Neural cell (in vitro differentiated cells): ENCODE measurements around the gene DRICH1. TPM values are rescaled to one million over a fixed set of nuclear protein-coding genes. Genes with fewer than 3 reads are reported as not detected.

ENCODE experiments used
- H2AFZ ChIP-seq: fragments of 200-600, 300-800 bp; sonication (generic), shearing (Covaris generic); 2 replicates; pipeline ENCODE4 v1.6.0; 2014; ENCODE audit warnings: low read depth, mild to moderate bottlenecking, antibody characterized with exemption, low read length, moderate library complexity
- H3F3A ChIP-seq: fragments of 200-600 bp; shearing (Covaris generic); 2 replicates; pipeline ENCODE4 v1.6.1; 2016; ENCODE audit warnings: mild to moderate bottlenecking, moderate library complexity, mixed read lengths, antibody characterized with exemption, low read length; ENCODE audit not compliant: insufficient read depth, poor library complexity, severe bottlenecking
- H3K27ac ChIP-seq: fragments of 200-600, 300-800 bp; sonication (generic), shearing (Covaris generic); 2 replicates; pipeline ENCODE4 v1.5.1; 2014; ENCODE audit warnings: mild to moderate bottlenecking, low read length, moderate library complexity
- H3K27me3 ChIP-seq: fragments of 300-800, 200-600 bp; sonication (generic), shearing (Covaris generic); 2 replicates; pipeline ENCODE4 v1.6.0; 2014; ENCODE audit warnings: mild to moderate bottlenecking, low read depth, low read length, moderate library complexity; ENCODE audit not compliant: insufficient read depth
- H3K36me3 ChIP-seq: fragments of 300-800, 200-600 bp; sonication (generic), shearing (Covaris generic); 2 replicates; pipeline ENCODE4 v1.5.1; 2014; ENCODE audit warnings: mild to moderate bottlenecking, antibody characterized with exemption, low read length, moderate library complexity; ENCODE audit not compliant: insufficient read depth
- H3K4me2 ChIP-seq: fragments of 300-800, 200-600 bp; sonication (generic), shearing (Covaris generic); 2 replicates; pipeline ENCODE4 v1.6.0; 2014; ENCODE audit warnings: mild to moderate bottlenecking, low read length
- H3K4me3 ChIP-seq: fragments of 300-800, 200-600 bp; sonication (generic), shearing (Covaris generic); 2 replicates; pipeline ENCODE4 v1.5.1; 2014; ENCODE audit warnings: mild to moderate bottlenecking, low read length, moderate library complexity
- H3K79me2 ChIP-seq: fragments of 200-600 bp; shearing (Covaris generic); replicated peaks from 2 replicates; pipeline ENCODE4 v1.6.0; 2014; ENCODE audit warnings: mild to moderate bottlenecking, low read length, moderate library complexity; ENCODE audit not compliant: insufficient read depth
- H3K9ac ChIP-seq: fragments of 300-800, 200-600 bp; sonication (generic), shearing (Covaris generic); 2 replicates; pipeline ENCODE4 v1.6.1; 2016; ENCODE audit warnings: mild to moderate bottlenecking, low read length, mixed read lengths
- H3K9me2 ChIP-seq: fragments of 200-600 bp; shearing (Covaris generic); 2 replicates; pipeline ENCODE4 v1.6.1; 2016; ENCODE audit warnings: mild to moderate bottlenecking, low read length, mixed read lengths; ENCODE audit not compliant: insufficient read depth
- H3K9me3 ChIP-seq: fragments of 200-600, 300-800 bp; sonication (generic), shearing (Covaris generic); 2 replicates; pipeline ENCODE4 v1.6.1; 2016; ENCODE audit warnings: mild to moderate bottlenecking, mixed run types, low read length, moderate library complexity, mixed read lengths
- H4K20me1 ChIP-seq: fragments of 200-600 bp; shearing (Covaris generic); 2 replicates; pipeline ENCODE4 v1.6.1; 2016; ENCODE audit warnings: mild to moderate bottlenecking, mixed run types; ENCODE audit not compliant: insufficient read depth
- CTCF ChIP-seq: fragments of 450-650 bp; IDR thresholded peaks from 2 replicates; pipeline ENCODE4 v1.5.1; 2014; ENCODE audit warnings: antibody characterized with exemption, mild to moderate bottlenecking, moderate library complexity; ENCODE audit not compliant: poor library complexity, severe bottlenecking
- EP300 ChIP-seq: fragments of 450-650 bp; conservative IDR thresholded peaks from 2 replicates; pipeline ENCODE4 v1.6.1; 2014; ENCODE audit warnings: antibody characterized with exemption, mild to moderate bottlenecking, moderate library complexity; ENCODE audit not compliant: poor library complexity, severe bottlenecking
- EZH2 ChIP-seq: fragments of 200-600, 300-800 bp; shearing (Covaris generic), sonication (generic); IDR thresholded peaks from 2 replicates; pipeline ENCODE4 v1.6.1; 2014; ENCODE audit warnings: antibody characterized with exemption, low read length, borderline replicate concordance, mild to moderate bottlenecking; ENCODE audit not compliant: insufficient read depth, poor library complexity, severe bottlenecking
- MXI1 ChIP-seq: fragments of 450-650 bp; conservative IDR thresholded peaks from 2 replicates; pipeline ENCODE4 v1.6.1; 2014; ENCODE audit warnings: antibody characterized with exemption, mild to moderate bottlenecking; ENCODE audit not compliant: poor library complexity, severe bottlenecking
- POLR2AphosphoS5 ChIP-seq: IDR thresholded peaks from 2 replicates; pipeline ENCODE4 v1.6.1; 2012
- RAD21 ChIP-seq: fragments of 450-650 bp; conservative IDR thresholded peaks from 2 replicates; pipeline ENCODE4 v1.6.1; 2014; ENCODE audit warnings: antibody characterized with exemption, mild to moderate bottlenecking, moderate library complexity
- REST ChIP-seq: IDR thresholded peaks from 2 replicates; pipeline ENCODE4 v1.6.1; 2012; ENCODE audit warnings: borderline replicate concordance
- SMC3 ChIP-seq: fragments of 450-650 bp; conservative IDR thresholded peaks from 2 replicates; pipeline ENCODE4 v1.6.1; 2014; ENCODE audit warnings: antibody characterized with exemption, mild to moderate bottlenecking, moderate library complexity; ENCODE audit not compliant: poor library complexity
- TAF1 ChIP-seq: IDR thresholded peaks from 2 replicates; pipeline ENCODE4 v1.6.1; 2012; ENCODE audit warnings: low read depth
- polyA plus RNA-seq: library from polyadenylated mRNA; depleted of rRNA; stranded (reverse); fragments of >200 nt; gene quantifications from 2 replicates; pipeline ENCODE4 v1.2.3, GENCODE V29; 2014

DRICH1 gene
- polyA plus RNA-seq, 1 donor from 2014 or later: 0.48 TPM

GRCh38 chr22:23655891-23656475, 23.9 kb upstream of the DRICH1 start:
- no peaks in the 10 kb centered on the region for H3K36me3 ChIP-seq

DNA sequence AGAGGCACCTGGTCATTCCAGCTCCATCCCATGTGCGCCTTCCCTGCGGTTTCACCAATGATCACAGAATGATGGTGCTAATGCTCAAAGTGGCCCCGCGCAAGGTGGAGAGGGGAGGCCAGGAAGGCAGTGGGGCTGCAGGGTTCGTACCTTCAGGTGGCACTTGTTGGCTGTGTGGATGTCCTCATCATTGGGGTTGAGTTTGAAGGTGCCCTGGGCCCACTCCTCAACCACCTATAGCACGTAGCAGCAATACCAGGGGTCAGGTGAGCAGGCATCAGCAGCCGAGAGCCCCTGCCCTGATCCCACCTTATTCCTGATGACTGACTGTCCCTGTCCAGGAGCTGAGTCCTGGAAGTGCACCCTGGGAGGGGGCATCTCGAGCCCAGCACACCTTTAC, 20.6 kb upstream of the DRICH1 start:
- no peak overlapping the region for H3K27ac ChIP-seq
- no peak overlapping the region for H3K9ac ChIP-seq
- H3K4me3 ChIP-seq: no peak overlapping the region
- H3K27me3 ChIP-seq: no peaks in the 10 kb centered on the region
- no peak overlapping the region for H3K4me2 ChIP-seq
- no peak overlapping the region for H2AFZ ChIP-seq
- H3K9me2 ChIP-seq: no peaks in the 10 kb centered on the region
- H3K36me3 ChIP-seq: no peaks in the 10 kb centered on the region
- H3F3A ChIP-seq: no peaks in the 10 kb centered on the region
- H4K20me1 ChIP-seq: no peaks in the 10 kb centered on the region
- no peaks in the 10 kb centered on the region for H3K79me2 ChIP-seq
- no peaks in the 10 kb centered on the region for H3K9me3 ChIP-seq
- TF ChIP-seq SMC3 (no peak), TAF1 (no peak), RAD21 (no peak), MXI1 (no peak), EP300 (no peak), REST (no peak), EZH2 (no peak), POLR2AphosphoS5 (no peak)

More at GRCh38 chr22:23655891-23656475, 23.9 kb upstream of the DRICH1 start:
- no peak for TF ChIP-seq TAF1
- TF ChIP-seq EZH2: no peak
- no peak for TF ChIP-seq RAD21
- no peak for TF ChIP-seq REST
- no peak for TF ChIP-seq CTCF
- no peak for TF ChIP-seq SMC3
- TF ChIP-seq POLR2AphosphoS5: no peak
- TF ChIP-seq MXI1: no peak
- no peak for TF ChIP-seq EP300
- Histone ChIP-seq H2AFZ (no peak overlapping the region), H3K9ac (no peak overlapping the region), H3F3A (no peaks in the 10 kb centered on the region), H3K79me2 (no peaks in the 10 kb centered on the region), H4K20me1 (no peaks in the 10 kb centered on the region), H3K4me2 (no peak overlapping the region), H3K27me3 (no peaks in the 10 kb centered on the region), H3K4me3 (no peak overlapping the region), H3K9me2 (no peaks in the 10 kb centered on the region), H3K9me3 (no peaks in the 10 kb centered on the region), H3K27ac (no peak overlapping the region)
